Measurements from ENCODE around the gene VPS72.
A peak's percentile ranks its signal among the peaks of the same experiment; 100 is the strongest.

Gene VPS72

GRCh38 chr1:151164732-151165280, 25.2 kb downstream of the VPS72 start:
- TF ChIP-seq SCRT2 (tag by site-specific recombination; IDR thresholded peaks at IDR 0.05) (0 out of 2 replicates have a peak, but pooled peaks have one; percentile 16), ZNF324 (tag by site-specific recombination; IDR thresholded peaks at IDR 0.05) (no peak), ZSCAN16 (tag by site-specific recombination; IDR thresholded peaks at IDR 0.05) (no peak), GLIS1 (tag by site-specific recombination; IDR thresholded peaks at IDR 0.05) (peak; percentile 57), ZFHX2 (tag by site-specific recombination; conservative IDR thresholded peaks at IDR 0.05) (no peak), ZNF843 (tag by site-specific recombination; IDR thresholded peaks at IDR 0.05) (no peak), ZNF600 (tag by site-specific recombination; IDR thresholded peaks at IDR 0.05) (peak; percentile 12; the same call in 1 of the 2 replicates), ZNF785 (tag by site-specific recombination; IDR thresholded peaks at IDR 0.05) (no peak)
- Histone ChIP-seq H3K27ac (ENCODE audit: extremely low read depth, low read depth, low read length) (peak overlapping the region; percentile 63), H3K36me3 (ENCODE audit: control insufficient read depth in 2 of 2, insufficient read depth in 1 of 2, low read length in 2 of 2) (peaks cover 21 to 53% of the 10 kb centered on the region in 2 experiments), H3K4me1 (ENCODE audit: control insufficient read depth, insufficient read depth, low read length) (peaks cover 6% of the 10 kb centered on the region; the same call in 1 of the 2 replicates), H3K4me3 (ENCODE audit: low read depth, low read length) (peak overlapping the region; percentile 82), H3K9me3 (ENCODE audit: control insufficient read depth, insufficient read depth, low read depth, low read length) (no peaks in the 10 kb centered on the region)
- POLR2A ChIA-PET: interaction anchor here (0.8 to 3.3 kb wide), 9 partner anchors 8 to 158 kb away, joined by 3 to 23 read pairs (median 4); partner anchors contain the start of genes MINDY1, TMOD4, TNFAIP8L2 and VPS72
- CTCF ChIA-PET: interaction anchor here (0.6 to 1.8 kb wide), 3 partner anchors 9 to 140 kb away, joined by 3 to 9 read pairs (median 4); partner anchors contain the start of gene TNFAIP8L2

GRCh38 chr1:151159373-151159772, 30.6 kb downstream of the VPS72 start:
- H3K27ac ChIP-seq (ENCODE audit: extremely low read depth, low read depth, low read length): no peak overlapping the region
- TF ChIP-seq ZNF645 (tag by site-specific recombination; IDR thresholded peaks at IDR 0.05) (no peak), ZNF704 (tag by site-specific recombination; IDR thresholded peaks at IDR 0.05) (no peak), ZBTB17 (tag by site-specific recombination; IDR thresholded peaks at IDR 0.05) (no peak), ZNF777 (tag by site-specific recombination; IDR thresholded peaks at IDR 0.05; ENCODE audit: borderline replicate concordance) (no peak), ZBTB49 (tag by site-specific recombination; IDR thresholded peaks at IDR 0.05; ENCODE audit: low read depth) (no peak), ZSCAN23 (tag by site-specific recombination; IDR thresholded peaks at IDR 0.05) (no peak), ZNF529 (tag by site-specific recombination; IDR thresholded peaks at IDR 0.05; ENCODE audit: insufficient replicate concordance) (no peak)
- H3K4me1 ChIP-seq (ENCODE audit: control insufficient read depth, insufficient read depth, low read length): no peaks in the 10 kb centered on the region

GRCh38 chr1:151158751-151159251, 31.2 kb downstream of the VPS72 start:
- CTCF ChIA-PET: interaction anchor here (0.6 to 6.4 kb wide), 3 partner anchors 60 to 705 kb away, joined by 3 to 124 read pairs (median 6); partner anchors contain the start of gene MLLT11
- H3K36me3 ChIP-seq (ENCODE audit: control insufficient read depth in 2 of 2, insufficient read depth in 1 of 2, low read length in 2 of 2): peaks cover 12 to 61% of the 10 kb centered on the region in 2 experiments
- 0 out of 2 replicates have a peak, but pooled peaks have one; percentile 23 for TF ChIP-seq ZNF600 (tag by site-specific recombination; IDR thresholded peaks at IDR 0.05)
- TF ChIP-seq SETDB1 (IDR thresholded peaks at IDR 0.05; ENCODE audit: insufficient read length, low read length): no peak
- TF ChIP-seq ZNF501 (tag by site-specific recombination; IDR thresholded peaks at IDR 0.05): no peak
- TF ChIP-seq ZNF670 (tag by site-specific recombination; IDR thresholded peaks at IDR 0.05; ENCODE audit: low read depth): no peak
- no peak overlapping the region for H3K4me3 ChIP-seq (ENCODE audit: low read depth, low read length)
- H3K27ac ChIP-seq (ENCODE audit: extremely low read depth, low read depth, low read length): no peak overlapping the region
- H3K9me3 ChIP-seq (ENCODE audit: control insufficient read depth, insufficient read depth, low read depth, low read length): no peaks in the 10 kb centered on the region
- POLR2A ChIA-PET: interaction anchor here (1.2 kb wide), 1 partner anchor 59 kb away, joined by 3 read pairs; no protein-coding TSS in a partner anchor
- no peaks in the 10 kb centered on the region for H3K4me1 ChIP-seq (ENCODE audit: control insufficient read depth, insufficient read depth, low read length)

More at GRCh38 chr1:151159373-151159772, 30.6 kb downstream of the VPS72 start:
- ChIA-PET CTCF (interaction anchor here (0.6 to 6.4 kb wide), 3 partner anchors 60 to 704 kb away, joined by 3 to 124 read pairs (median 6); partner anchors contain the start of gene MLLT11), POLR2A (interaction anchor here (1.2 kb wide), 1 partner anchor 60 kb away, joined by 3 read pairs; no protein-coding TSS in a partner anchor)
- no peaks in the 10 kb centered on the region for H3K9me3 ChIP-seq (ENCODE audit: control insufficient read depth, insufficient read depth, low read depth, low read length)
- no peak overlapping the region for H3K4me3 ChIP-seq (ENCODE audit: low read depth, low read length)
- H3K36me3 ChIP-seq (ENCODE audit: control insufficient read depth in 2 of 2, insufficient read depth in 1 of 2, low read length in 2 of 2): peaks cover 12 to 61% of the 10 kb centered on the region in 2 experiments
